ENCODE results near the gene MMP28.

MMP28 gene

GRCh38 chr17:35716897-35717465 lies 78.5 kb downstream of the MMP28 start:
- no peak for DNase-seq

- DNase-seq: no peak
Measured at GRCh38 chr17:35716173-35716572, 79.3 kb downstream of the MMP28 start.
